ENCODE data around the gene WDR70.

The WDR70 gene

GRCh38 chr5:37738057-37738691 lies 359.1 kb downstream of the WDR70 start:
- no peak for DNase-seq (ENCODE audit: insufficient read length, low spot score)
- TF ChIP-seq SPI1 (IDR thresholded peaks at IDR 0.05; ENCODE audit: low read depth, low read length) (no peak), PAX5 (IDR thresholded peaks at IDR 0.05; ENCODE audit: insufficient read depth, low read length, severe bottlenecking) (no peak), TAF1 (IDR thresholded peaks at IDR 0.05; ENCODE audit: low read depth, low read length) (no peak)
- no peak for FAIRE-seq

GRCh38 chr5:37738865-37739488 lies 359.9 kb downstream of the WDR70 start:
- DNase-seq (ENCODE audit: insufficient read length, low spot score) (no peak), FAIRE-seq (no peak)
- TF ChIP-seq POLR2AphosphoS5 (IDR thresholded peaks at IDR 0.05; ENCODE audit: low read depth, low read length) (no peak), TAF1 (IDR thresholded peaks at IDR 0.05; ENCODE audit: low read depth, low read length) (no peak), POU2F2 (IDR thresholded peaks at IDR 0.05; ENCODE audit: low read depth, low read length) (no peak), POLR2A (IDR thresholded peaks at IDR 0.05; ENCODE audit: low read depth, low read length) (no peak), SPI1 (IDR thresholded peaks at IDR 0.05; ENCODE audit: low read depth, low read length) (no peak), PAX5 (IDR thresholded peaks at IDR 0.05; ENCODE audit: insufficient read depth, low read length, severe bottlenecking) (no peak)

- FAIRE-seq = no peak
- no peak for TF ChIP-seq POLR2A (IDR thresholded peaks at IDR 0.05; ENCODE audit: low read depth, low read length)
- TF ChIP-seq POLR2AphosphoS5 (IDR thresholded peaks at IDR 0.05; ENCODE audit: low read depth, low read length) = no peak
- no peak for DNase-seq (ENCODE audit: insufficient read length, low spot score)
Measured at GRCh38 chr5:37739817-37740261, 360.7 kb downstream of the WDR70 start.

GRCh38 chr5:37740331-37741066 lies 361.4 kb downstream of the WDR70 start:
- FAIRE-seq (no peak), DNase-seq (ENCODE audit: insufficient read length, low spot score) (no peak)
- TF ChIP-seq TAF1 (IDR thresholded peaks at IDR 0.05; ENCODE audit: low read depth, low read length) (no peak), SPI1 (IDR thresholded peaks at IDR 0.05; ENCODE audit: low read depth, low read length) (no peak), POLR2AphosphoS5 (IDR thresholded peaks at IDR 0.05; ENCODE audit: low read depth, low read length) (no peak), PAX5 (IDR thresholded peaks at IDR 0.05; ENCODE audit: insufficient read depth, low read length, severe bottlenecking) (no peak), POLR2A (IDR thresholded peaks at IDR 0.05; ENCODE audit: low read depth, low read length) (no peak), POU2F2 (IDR thresholded peaks at IDR 0.05; ENCODE audit: low read depth, low read length) (no peak)

- TF ChIP-seq POLR2A (IDR thresholded peaks at IDR 0.05; ENCODE audit: low read depth, low read length) (no peak), SPI1 (IDR thresholded peaks at IDR 0.05; ENCODE audit: low read depth, low read length) (no peak), POU2F2 (IDR thresholded peaks at IDR 0.05; ENCODE audit: low read depth, low read length) (no peak), PAX5 (IDR thresholded peaks at IDR 0.05; ENCODE audit: insufficient read depth, low read length, severe bottlenecking) (no peak), POLR2AphosphoS5 (IDR thresholded peaks at IDR 0.05; ENCODE audit: low read depth, low read length) (no peak), TAF1 (IDR thresholded peaks at IDR 0.05; ENCODE audit: low read depth, low read length) (no peak)
- DNase-seq (ENCODE audit: insufficient read length, low spot score) (no peak), FAIRE-seq (no peak)
Measured at GRCh38 chr5:37742111-37742510, 363.0 kb downstream of the WDR70 start.

GRCh38 chr5:37751227-37751626 lies 372.1 kb downstream of the WDR70 start:
- DNase-seq (ENCODE audit: insufficient read length, low spot score) (no peak), FAIRE-seq (no peak)
- TF ChIP-seq PAX5 (IDR thresholded peaks at IDR 0.05; ENCODE audit: insufficient read depth, low read length, severe bottlenecking) (no peak), TAF1 (IDR thresholded peaks at IDR 0.05; ENCODE audit: low read depth, low read length) (no peak), POLR2A (IDR thresholded peaks at IDR 0.05; ENCODE audit: low read depth, low read length) (no peak)

GRCh38 chr5:37754976-37755375 lies 375.9 kb downstream of the WDR70 start:
- TF ChIP-seq POU2F2 (IDR thresholded peaks at IDR 0.05; ENCODE audit: low read depth, low read length) = no peak
- no peak for TF ChIP-seq TAF1 (IDR thresholded peaks at IDR 0.05; ENCODE audit: low read depth, low read length)
- no peak for TF ChIP-seq PAX5 (IDR thresholded peaks at IDR 0.05; ENCODE audit: insufficient read depth, low read length, severe bottlenecking)
- TF ChIP-seq SPI1 (IDR thresholded peaks at IDR 0.05; ENCODE audit: low read depth, low read length) = no peak
- no peak for TF ChIP-seq POLR2A (IDR thresholded peaks at IDR 0.05; ENCODE audit: low read depth, low read length)
- TF ChIP-seq POLR2AphosphoS5 (IDR thresholded peaks at IDR 0.05; ENCODE audit: low read depth, low read length) = no peak
- FAIRE-seq (no peak), DNase-seq (ENCODE audit: insufficient read length, low spot score) (no peak)

GRCh38 chr5:37755581-37755980 lies 376.5 kb downstream of the WDR70 start:
- DNase-seq (ENCODE audit: insufficient read length, low spot score) (no peak), FAIRE-seq (no peak)
- TF ChIP-seq TAF1 (IDR thresholded peaks at IDR 0.05; ENCODE audit: low read depth, low read length) = no peak
- no peak for TF ChIP-seq POLR2AphosphoS5 (IDR thresholded peaks at IDR 0.05; ENCODE audit: low read depth, low read length)
- no peak for TF ChIP-seq POU2F2 (IDR thresholded peaks at IDR 0.05; ENCODE audit: low read depth, low read length)

- no peak for TF ChIP-seq POLR2AphosphoS5 (IDR thresholded peaks at IDR 0.05; ENCODE audit: low read depth, low read length)
- no peak for TF ChIP-seq POLR2A (IDR thresholded peaks at IDR 0.05; ENCODE audit: low read depth, low read length)
- FAIRE-seq (no peak), DNase-seq (ENCODE audit: insufficient read length, low spot score) (no peak)
Measured at GRCh38 chr5:37756248-37756647, 377.1 kb downstream of the WDR70 start.

GRCh38 chr5:37757980-37758582 lies 379.0 kb downstream of the WDR70 start:
- FAIRE-seq (no peak), DNase-seq (ENCODE audit: insufficient read length, low spot score) (no peak)
- no peak for TF ChIP-seq TAF1 (IDR thresholded peaks at IDR 0.05; ENCODE audit: low read depth, low read length)
- no peak for TF ChIP-seq PAX5 (IDR thresholded peaks at IDR 0.05; ENCODE audit: insufficient read depth, low read length, severe bottlenecking)
- TF ChIP-seq SPI1 (IDR thresholded peaks at IDR 0.05; ENCODE audit: low read depth, low read length) = no peak
- no peak for TF ChIP-seq POLR2A (IDR thresholded peaks at IDR 0.05; ENCODE audit: low read depth, low read length)
- TF ChIP-seq POLR2AphosphoS5 (IDR thresholded peaks at IDR 0.05; ENCODE audit: low read depth, low read length) = no peak
- no peak for TF ChIP-seq POU2F2 (IDR thresholded peaks at IDR 0.05; ENCODE audit: low read depth, low read length)

Measured in GM12891 (cell line).